H1 (cell line): ENCODE results near the gene CDK5. TPM values are rescaled to one million over a fixed set of nuclear protein-coding genes. Genes with fewer than 3 reads are reported as not detected.

Source experiments
- CTCF ChIA-PET: fragments of 300-600 bp; sonication (Branson Sonifier 250); formaldehyde crosslinking; loops from one replicate; lab custom pipeline; 2021; ENCODE audit not compliant: partially characterized antibody; lab: Charles Lee
- POLR2A ChIA-PET: fragments of 300-600 bp; sonication (Branson Sonifier 250); formaldehyde crosslinking; loops from one replicate; lab custom pipeline; 2021; ENCODE audit warnings: inconsistent platforms; ENCODE audit not compliant: partially characterized antibody; lab: Charles Lee
- DNase-seq, 2 experiments: peaks; one replicate each; pipeline versions ENCODE4 v3.0.0 to v3.0.0-alpha.2; 2010 to 2022; ENCODE audit warnings: low spot score in 2 of 2, low read depth in 1 of 2, mixed read lengths in 1 of 2
- FAIRE-seq: peaks from 2 replicates; lab custom pipeline; 2011; peaks lifted over from hg19 to GRCh38; lab: Jason Lieb, UNC
- H2AFZ ChIP-seq: 2 replicates; pipeline ENCODE4 v1.8.1; 2012; ENCODE audit warnings: low read length, inconsistent platforms
- H2AK5ac ChIP-seq: 2 replicates; pipeline ENCODE4 v1.6.1; 2013; ENCODE audit warnings: low read depth, low read length
- H2BK120ac ChIP-seq: replicated peaks from 2 replicates; pipeline ENCODE3; 2013; ENCODE audit warnings: low read depth, low read length, inconsistent platforms
- H2BK12ac ChIP-seq: 2 replicates; pipeline ENCODE4 v1.6.1; 2013; ENCODE audit warnings: low read depth, low read length
- H2BK15ac ChIP-seq: 2 replicates; pipeline ENCODE4 v1.6.1; 2013; ENCODE audit warnings: low read length
- H2BK20ac ChIP-seq: 2 replicates; pipeline ENCODE4 v1.6.1; 2013; ENCODE audit warnings: low read length
- H2BK5ac ChIP-seq: 2 replicates; pipeline ENCODE4 v1.6.1; 2013; ENCODE audit warnings: low read depth, low read length
- H3K14ac ChIP-seq: 2 replicates; pipeline ENCODE4 v1.6.1; 2013; ENCODE audit warnings: inconsistent platforms; ENCODE audit not compliant: insufficient read length
- H3K18ac ChIP-seq: 2 replicates; pipeline ENCODE4 v1.6.1; 2013; ENCODE audit warnings: low read length; ENCODE audit errors: extremely low read depth
- H3K23ac ChIP-seq: 2 replicates; pipeline ENCODE4 v1.6.1; 2013; ENCODE audit warnings: inconsistent platforms; ENCODE audit not compliant: insufficient read length
- H3K23me2 ChIP-seq: 2 replicates; pipeline ENCODE4 v1.6.1; 2013; ENCODE audit warnings: low read depth, low read length
- H3K27ac ChIP-seq: 2 replicates; pipeline ENCODE4 v1.6.1; 2011; ENCODE audit warnings: low read depth, low read length, inconsistent platforms
- H3K27me3 ChIP-seq, 4 experiments: replicated peaks in 1 of 4; 1 replicate in 1 of 4; 2 replicates in 3 of 4; pipeline versions ENCODE4 v1.6.1 to v1.8.1; 2011 to 2013; ENCODE audit warnings: low read length in 3 of 4, mild to moderate bottlenecking in 3 of 4, inconsistent platforms in 2 of 4, mixed read lengths in 2 of 4, moderate library complexity in 1 of 4; ENCODE audit not compliant: control insufficient read depth in 3 of 4, insufficient read depth in 3 of 4; ENCODE audit errors: extremely low read depth in 1 of 4
- H3K36me3 ChIP-seq, 4 experiments: 2 replicates each; pipeline versions ENCODE4 v1.6.1 to v1.8.1; 2011 to 2013; ENCODE audit warnings: mild to moderate bottlenecking in 4 of 4, low read length in 3 of 4, moderate library complexity in 2 of 4, control low read depth in 1 of 4, inconsistent platforms in 1 of 4; ENCODE audit not compliant: insufficient read depth in 4 of 4, control insufficient read depth in 2 of 4
- H3K4ac ChIP-seq: replicated peaks from 2 replicates; pipeline ENCODE3; 2013; ENCODE audit warnings: low read length, low read depth, mixed read lengths, inconsistent platforms; ENCODE audit not compliant: insufficient read length
- H3K4me1 ChIP-seq, 4 experiments: replicated peaks in 1 of 4; 1 replicate in 1 of 4; 2 replicates in 3 of 4; pipeline versions ENCODE4 v1.6.1 to v1.8.1; 2011 to 2013; ENCODE audit warnings: low read length in 3 of 4, inconsistent platforms in 2 of 4, mixed read lengths in 1 of 4; ENCODE audit not compliant: insufficient read depth in 4 of 4, control insufficient read depth in 3 of 4
- H3K4me2 ChIP-seq, 2 experiments: 2 replicates each; pipeline versions ENCODE4 v1.6.1 to v1.8.1; 2011 to 2013; ENCODE audit warnings: low read depth in 2 of 2, low read length in 2 of 2, control low read depth in 1 of 2, inconsistent platforms in 1 of 2, mild to moderate bottlenecking in 1 of 2; ENCODE audit not compliant: insufficient read depth in 1 of 2
- H3K4me3 ChIP-seq, 4 experiments: fragments of 200-600, 300-600 bp in 1 of 4; sonication (generic), shearing (Covaris generic), sonication (Bioruptor Twin) in 1 of 4; 2 replicates each; pipeline versions ENCODE4 v1.5.1 to v1.8.1; 2011 to 2016; ENCODE audit warnings: low read length in 4 of 4, low read depth in 3 of 4, control low read depth in 2 of 4, inconsistent platforms in 2 of 4, mild to moderate bottlenecking in 2 of 4, mixed read lengths in 1 of 4, moderate library complexity in 1 of 4; ENCODE audit not compliant: insufficient read depth in 2 of 4; ENCODE audit errors: extremely low read depth in 1 of 4
- H3K56ac ChIP-seq: replicated peaks from 2 replicates; pipeline ENCODE3; 2013; ENCODE audit warnings: low read depth, mild to moderate bottlenecking, mixed read lengths, low read length, inconsistent platforms; ENCODE audit not compliant: insufficient read length
- H3K79me1 ChIP-seq: 2 replicates; pipeline ENCODE4 v1.6.1; 2013; ENCODE audit warnings: low read depth, low read length, control low read depth
- H3K79me2 ChIP-seq, 2 experiments: 2 replicates each; pipeline versions ENCODE4 v1.6.1 to v1.8.1; 2012 to 2013; ENCODE audit warnings: low read length in 2 of 2, mild to moderate bottlenecking in 2 of 2, inconsistent platforms in 1 of 2; ENCODE audit not compliant: insufficient read depth in 2 of 2, control insufficient read depth in 1 of 2
- H3K9ac ChIP-seq, 4 experiments: replicated peaks in 1 of 4; 1 replicate in 1 of 4; 2 replicates in 3 of 4; pipeline versions ENCODE4 v1.6.1 to v1.8.1; 2011 to 2013; ENCODE audit warnings: low read depth in 3 of 4, low read length in 3 of 4, control low read depth in 2 of 4, mild to moderate bottlenecking in 2 of 4, moderate library complexity in 2 of 4, inconsistent platforms in 1 of 4; ENCODE audit errors: extremely low read depth in 1 of 4
- H3K9me3 ChIP-seq, 2 experiments: 2 replicates each; pipeline versions ENCODE4 v1.6.1 to v1.8.1; 2012 to 2013; ENCODE audit warnings: mild to moderate bottlenecking in 2 of 2, moderate library complexity in 2 of 2, control low read depth in 1 of 2, inconsistent platforms in 1 of 2, low read depth in 1 of 2, low read length in 1 of 2, mixed read lengths in 1 of 2; ENCODE audit not compliant: insufficient read depth in 2 of 2
- H4K20me1 ChIP-seq, 2 experiments: replicated peaks in 1 of 2; 2 replicates each; pipeline versions ENCODE3 to v1.8.1; 2011 to 2013; ENCODE audit warnings: inconsistent platforms in 2 of 2, low read length in 2 of 2, mild to moderate bottlenecking in 1 of 2; ENCODE audit not compliant: insufficient read depth in 2 of 2, control insufficient read depth in 1 of 2
- H4K5ac ChIP-seq: 2 replicates; pipeline ENCODE4 v1.6.1; 2013; ENCODE audit warnings: low read length, low read depth, mixed read lengths, inconsistent platforms; ENCODE audit not compliant: insufficient read length
- H4K8ac ChIP-seq: 2 replicates; pipeline ENCODE4 v1.8.0; 2013; ENCODE audit warnings: mild to moderate bottlenecking, moderate library complexity, low read length, inconsistent platforms; ENCODE audit not compliant: insufficient read depth; ENCODE audit errors: extremely low read depth
- H4K91ac ChIP-seq: replicated peaks from 2 replicates; pipeline ENCODE3; 2013; ENCODE audit warnings: low read length, mixed read lengths, inconsistent platforms; ENCODE audit not compliant: insufficient read length
- BACH1 ChIP-seq: IDR thresholded peaks from 2 replicates; pipeline ENCODE4 v1.6.1; 2012; ENCODE audit warnings: low read length, improper control_type of control experiment
- BRCA1 ChIP-seq: IDR thresholded peaks from 2 replicates; pipeline ENCODE4 v1.6.1; 2012; ENCODE audit warnings: low read depth, low read length, improper control_type of control experiment
- NRF1 ChIP-seq: IDR thresholded peaks from 2 replicates; pipeline ENCODE4 v1.6.1; 2011; ENCODE audit warnings: mild to moderate bottlenecking, low read depth, low read length, improper control_type of control experiment
- SIRT6 ChIP-seq: IDR thresholded peaks from one replicate; pipeline ENCODE4 v1.7.1; 2012; ENCODE audit warnings: low read length, inconsistent platforms
- WGBS, 2 experiments: shearing (Covaris generic) in 1 of 2; methylation state at CpG; one replicate each; pipeline versions ENCODE4 v1.1.6 to v1.1.7; 2013 to 2015; ENCODE audit warnings: low lambda C conversion rate in 2 of 2, mixed read lengths in 2 of 2, inconsistent platforms in 1 of 2, low coverage in 1 of 2, missing lambda C conversion rate in 1 of 2; ENCODE audit not compliant: insufficient replicate concordance in 2 of 2, insufficient coverage in 1 of 2, insufficient read length in 1 of 2; ENCODE audit errors: extremely low coverage in 1 of 2, missing lambda C conversion rate in 1 of 2; 5-methylcytosine and 5-hydroxymethylcytosine counted together
- polyA plus RNA-seq, 7 experiments: library from polyadenylated mRNA; depleted of rRNA in 3 of 7; stranded (reverse) in 5 of 7; unstranded in 2 of 7; fragments of >200 nt in 5 of 7; fragments of 200-250 nt in 2 of 7; gene quantifications; 1 replicate in 5 of 7; 2 replicates in 1 of 7; 4 replicates in 1 of 7; pipeline versions ENCODE4 v1.2.1 to v1.2.3, GENCODE V29; 2011 to 2013; ENCODE audit warnings: missing spikeins in 2 of 7, mixed read lengths in 2 of 7
- total RNA-seq: library from RNA; stranded (reverse); fragmentation: NEBNext Ultra II Directional; extraction: Animal tissue kit (Norgen Biotek cat#: 25700); gene quantifications from 2 replicates; pipeline ENCODE4 v1.2.1, GENCODE V29; 2021
- TF ChIP-seq, protein P1 (sequence below): IDR thresholded peaks from 2 replicates; pipeline ENCODE4 v1.6.1; 2012; ENCODE audit warnings: inconsistent platforms

The CDK5 gene
- total and polyA plus RNA-seq, 2 of the 8 experiments (the other 6 are each of a cell fraction or from before 2014, with no cell fraction given) = 22.8 to 37.2 TPM

- Histone ChIP-seq H3K18ac (peak overlapping the region; percentile 52), H3K79me1 (peaks cover 6% of the 10 kb centered on the region; the same call in 1 of the 2 replicates)
- POLR2A ChIA-PET = interaction anchor here (0.7 to 7.9 kb wide), 16 partner anchors 10 to 191 kb away, joined by 3 to 77 read pairs (median 6); partner anchors contain the start of genes ABCB8, AGAP3 and FASTK
- TF ChIP-seq, protein P1, sequence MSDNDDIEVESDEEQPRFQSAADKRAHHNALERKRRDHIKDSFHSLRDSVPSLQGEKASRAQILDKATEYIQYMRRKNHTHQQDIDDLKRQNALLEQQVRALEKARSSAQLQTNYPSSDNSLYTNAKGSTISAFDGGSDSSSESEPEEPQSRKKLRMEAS = no peak
- TF ChIP-seq BACH1 (no peak), NRF1 (no peak), BRCA1 (no peak), SIRT6 (no peak)
- TF ChIP-seq, all 59 proteins: peak for 0
- peaks cover 0 to 8% of the 10 kb centered on the region in 2 experiments; a peak in 1 of 4 replicates for H3K79me2 ChIP-seq
- peaks cover 9 to 40% (median 32%) of the 10 kb centered on the region in 4 experiments for H3K4me1 ChIP-seq
- no peak overlapping the region for H2BK120ac ChIP-seq
- peak overlapping the region; percentile 34 for H4K91ac ChIP-seq
- no peak overlapping the region for H2AFZ ChIP-seq
- no peaks in the 10 kb centered on the region for H3K9me3 ChIP-seq
- WGBS, 2 experiments = 43% methylated on average over 29 of the region's 33 CpGs; no CpG with 5 or more reads in 1 of the 2 experiments
- FAIRE-seq (no peak), DNase-seq (peak in 1 of 2 experiments; percentile 63)
- peak overlapping the region in 2 of 4 experiments; percentile 25 to 38; a peak in 1 of 7 replicates for H3K9ac ChIP-seq
- peaks cover 0 to 7% (median 2%) of the 10 kb centered on the region in 4 experiments; a peak in 4 of 7 replicates for H3K27me3 ChIP-seq
- peaks cover 0 to 18% (median 9%) of the 10 kb centered on the region in 4 experiments; a peak in 6 of 8 replicates for H3K36me3 ChIP-seq
- CTCF ChIA-PET = interaction anchor here (0.8 to 9.7 kb wide), 15 partner anchors 11 to 87 kb away, joined by 3 to 88 read pairs (median 5); partner anchors contain the start of genes ABCB8 and AGAP3
- peaks cover 33% of the 10 kb centered on the region for H3K23me2 ChIP-seq
- peak overlapping the region; percentile 19 to 91 (median 74); a peak in 6 of 8 replicates for H3K4me3 ChIP-seq
- no peak overlapping the region for H3K27ac ChIP-seq
- peak overlapping the region; percentile 82; the same call in 1 of the 2 replicates for H2BK5ac ChIP-seq
- peak overlapping the region; percentile 93; the same call in 1 of the 2 replicates for H2AK5ac ChIP-seq
- no peak overlapping the region for H4K5ac ChIP-seq
- H3K23ac ChIP-seq = no peak overlapping the region
- H4K20me1 ChIP-seq = peaks cover 5 to 11% of the 10 kb centered on the region in 2 experiments
- H2BK12ac ChIP-seq = peak overlapping the region; percentile 75; the same call in 1 of the 2 replicates
- H2BK20ac ChIP-seq = no peak overlapping the region
- no peak overlapping the region; the same call in 1 of the 2 replicates for H4K8ac ChIP-seq
- peak overlapping the region; percentile 48; the same call in 1 of the 2 replicates for H2BK15ac ChIP-seq
- H3K56ac ChIP-seq = no peak overlapping the region
- peak overlapping the region; percentile 36 for H3K4ac ChIP-seq
- H3K14ac ChIP-seq = no peak overlapping the region
- peak overlapping the region; percentile 86 to 99 for H3K4me2 ChIP-seq
These were observed 3.8 kb upstream of the CDK5 start for GRCh38 chr7:151061213-151062110.
